Bronchial epithelial cell (primary cell): ENCODE data around the gene NDC1. TPM values are rescaled to one million over a fixed set of nuclear protein-coding genes. Genes with fewer than 3 reads are reported as not detected.

ENCODE experiments used
- DNase-seq: peaks from one replicate; pipeline ENCODE4 v3.0.0-alpha.2; 2010; ENCODE audit warnings: low read depth
- FAIRE-seq: peaks from 2 replicates; lab custom pipeline; 2011; peaks lifted over from hg19 to GRCh38; lab: Jason Lieb, UNC
- H3K27me3 ChIP-seq: 2 replicates; pipeline ENCODE4 v1.5.1; 2011; ENCODE audit warnings: low read length; ENCODE audit not compliant: control insufficient read depth, insufficient read depth
- H3K36me3 ChIP-seq: 2 replicates; pipeline ENCODE4 v1.5.1; 2011; ENCODE audit warnings: low read length; ENCODE audit not compliant: control insufficient read depth, insufficient read depth
- H3K4me3 ChIP-seq: 2 replicates; pipeline ENCODE4 v1.5.1; 2011; ENCODE audit warnings: mild to moderate bottlenecking, low read depth, low read length, control low read depth
- CTCF ChIP-seq: IDR thresholded peaks from 2 replicates; pipeline ENCODE4 v1.5.1; 2011; ENCODE audit warnings: mild to moderate bottlenecking, moderate library complexity, low read length, control low read depth, inconsistent platforms; ENCODE audit not compliant: insufficient read depth, severe bottlenecking
- total RNA-seq: library from RNA; depleted of rRNA; stranded (reverse); fragments of >200 nt; gene quantifications from 2 replicates; pipeline ENCODE4 v1.2.1, GENCODE V29; 2014

NDC1 gene
- total RNA-seq, 1 donor from 2014 or later = 16.1 TPM

- Histone ChIP-seq H3K4me3 (no peak overlapping the region), H3K27me3 (no peaks in the 10 kb centered on the region), H3K36me3 (no peaks in the 10 kb centered on the region)
- TF ChIP-seq CTCF = no peak
- DNase-seq (no peak), FAIRE-seq (no peak)
These were observed 3.3 kb downstream of the NDC1 start for GRCh38 chr1:53834776-53835175.

- TF ChIP-seq CTCF = no peak
- Histone ChIP-seq H3K27me3 (no peaks in the 10 kb centered on the region), H3K4me3 (no peak overlapping the region), H3K36me3 (no peaks in the 10 kb centered on the region)
- DNase-seq (no peak), FAIRE-seq (no peak)
These were observed 4.7 kb downstream of the NDC1 start for GRCh38 chr1:53833393-53833792.

GRCh38 chr1:53826367-53826766, 11.7 kb downstream of the NDC1 start:
- H3K27me3 ChIP-seq = no peaks in the 10 kb centered on the region
- FAIRE-seq = no peak
- peak; percentile 13 for DNase-seq
- H3K36me3 ChIP-seq = peaks cover 4% of the 10 kb centered on the region
- no peak for TF ChIP-seq CTCF
- H3K4me3 ChIP-seq = no peak overlapping the region

- TF ChIP-seq CTCF = no peak
- no peak for DNase-seq
- no peaks in the 10 kb centered on the region for H3K27me3 ChIP-seq
- no peak for FAIRE-seq
- H3K36me3 ChIP-seq = peaks cover 4% of the 10 kb centered on the region
- H3K4me3 ChIP-seq = no peak overlapping the region
These were observed 12.8 kb downstream of the NDC1 start for GRCh38 chr1:53825306-53825705.

- Histone ChIP-seq H3K4me3 (no peak overlapping the region), H3K36me3 (peaks cover 4% of the 10 kb centered on the region), H3K27me3 (no peaks in the 10 kb centered on the region)
- DNase-seq (no peak), FAIRE-seq (no peak)
- TF ChIP-seq CTCF = no peak
These were observed 15.2 kb downstream of the NDC1 start for GRCh38 chr1:53822931-53823330.

GRCh38 chr1:53821380-53821779, 16.7 kb downstream of the NDC1 start:
- H3K27me3 ChIP-seq = no peaks in the 10 kb centered on the region
- no peak overlapping the region for H3K4me3 ChIP-seq
- no peak for FAIRE-seq
- no peak for DNase-seq
- H3K36me3 ChIP-seq = peaks cover 4% of the 10 kb centered on the region
- no peak for TF ChIP-seq CTCF
